Trophoblast cell (in vitro differentiated cells and primary cell): ENCODE data around the gene PATL2.

Experiments used
- DNase-seq, 2 donors: peaks; one replicate each; pipeline ENCODE4 v3.0.0-alpha.2; 2016
- H2AFZ ChIP-seq: 2 replicates; pipeline ENCODE4 v1.6.1; 2013; ENCODE audit warnings: low read length, moderate library complexity, mild to moderate bottlenecking; ENCODE audit not compliant: insufficient read depth, poor library complexity
- H2AK5ac ChIP-seq: 2 replicates; pipeline ENCODE4 v1.6.1; 2013; ENCODE audit warnings: mild to moderate bottlenecking, low read length
- H2BK120ac ChIP-seq: 2 replicates; pipeline ENCODE4 v1.6.1; 2013; ENCODE audit warnings: low read length, mild to moderate bottlenecking, moderate library complexity; ENCODE audit not compliant: insufficient read depth, poor library complexity
- H2BK12ac ChIP-seq: 2 replicates; pipeline ENCODE4 v1.6.1; 2013; ENCODE audit warnings: mild to moderate bottlenecking, low read length, moderate library complexity
- H2BK5ac ChIP-seq: 2 replicates; pipeline ENCODE4 v1.6.1; 2013; ENCODE audit warnings: low read length, low read depth, moderate library complexity, mild to moderate bottlenecking; ENCODE audit not compliant: poor library complexity
- H3K14ac ChIP-seq: 2 replicates; pipeline ENCODE4 v1.6.1; 2013; ENCODE audit warnings: mild to moderate bottlenecking, low read length
- H3K18ac ChIP-seq: 2 replicates; pipeline ENCODE4 v1.6.1; 2013; ENCODE audit warnings: mild to moderate bottlenecking, low read length
- H3K23ac ChIP-seq: 2 replicates; pipeline ENCODE4 v1.6.1; 2013; ENCODE audit warnings: low read length
- H3K27ac ChIP-seq: 2 replicates; pipeline ENCODE4 v1.5.1; 2013; ENCODE audit warnings: low read depth, mild to moderate bottlenecking, inconsistent platforms, low read length, moderate library complexity
- H3K27me3 ChIP-seq: 2 replicates; pipeline ENCODE4 v1.6.1; 2013; ENCODE audit warnings: inconsistent platforms, mild to moderate bottlenecking, low read length, moderate library complexity; ENCODE audit not compliant: insufficient read depth
- H3K36me3 ChIP-seq, 2 experiments: 1 replicate in 1 of 2; 2 replicates in 1 of 2; pipeline ENCODE4 v1.6.1; 2013; ENCODE audit warnings: low read length in 2 of 2, mild to moderate bottlenecking in 2 of 2, moderate library complexity in 1 of 2; ENCODE audit not compliant: insufficient read depth in 2 of 2, control insufficient read depth in 1 of 2
- H3K4ac ChIP-seq: 2 replicates; pipeline ENCODE4 v1.6.1; 2013; ENCODE audit warnings: low read depth, mild to moderate bottlenecking, low read length, moderate library complexity
- H3K4me1 ChIP-seq, 2 experiments: 1 replicate in 1 of 2; 2 replicates in 1 of 2; pipeline ENCODE4 v1.6.1; 2013; ENCODE audit warnings: low read length in 2 of 2, mild to moderate bottlenecking in 2 of 2, moderate library complexity in 1 of 2; ENCODE audit not compliant: insufficient read depth in 2 of 2, control insufficient read depth in 1 of 2
- H3K4me2 ChIP-seq: 2 replicates; pipeline ENCODE4 v1.6.1; 2013; ENCODE audit warnings: inconsistent platforms, mild to moderate bottlenecking, low read length, moderate library complexity
- H3K4me3 ChIP-seq: 2 replicates; pipeline ENCODE4 v1.5.1; 2013; ENCODE audit warnings: mild to moderate bottlenecking, low read depth, low read length, inconsistent platforms
- H3K79me1 ChIP-seq: one replicate; pipeline ENCODE4 v1.6.1; 2013; ENCODE audit warnings: low read length
- H3K79me2 ChIP-seq: 2 replicates; pipeline ENCODE4 v1.6.1; 2013; ENCODE audit warnings: low read length, mild to moderate bottlenecking; ENCODE audit not compliant: control insufficient read depth, insufficient read depth, poor library complexity
- H3K9ac ChIP-seq: 2 replicates; pipeline ENCODE4 v1.6.1; 2013; ENCODE audit warnings: mild to moderate bottlenecking, low read length
- H3K9me3 ChIP-seq: 2 replicates; pipeline ENCODE4 v1.6.1; 2013; ENCODE audit warnings: low read depth, mild to moderate bottlenecking, control low read depth, inconsistent platforms, low read length; ENCODE audit not compliant: insufficient read depth
- H4K12ac ChIP-seq: 2 replicates; pipeline ENCODE4 v1.6.1; 2013; ENCODE audit warnings: low read depth, mild to moderate bottlenecking, low read length, moderate library complexity
- H4K8ac ChIP-seq: 2 replicates; pipeline ENCODE4 v1.6.1; 2013; ENCODE audit warnings: low read depth, mild to moderate bottlenecking, low read length, moderate library complexity
- H4K91ac ChIP-seq: one replicate; pipeline ENCODE4 v1.6.1; 2013; ENCODE audit warnings: low read depth, mild to moderate bottlenecking, low read length, moderate library complexity
- WGBS: extraction: QIAGEN DNeasy Blood & Tissue Kit; methylation state at CpG from one replicate; pipeline ENCODE4 v1.1.7; 2013; ENCODE audit warnings: missing lambda C conversion rate; ENCODE audit not compliant: insufficient read length, insufficient coverage; ENCODE audit errors: extremely low coverage; 5-methylcytosine and 5-hydroxymethylcytosine counted together

PATL2 gene

DNA sequence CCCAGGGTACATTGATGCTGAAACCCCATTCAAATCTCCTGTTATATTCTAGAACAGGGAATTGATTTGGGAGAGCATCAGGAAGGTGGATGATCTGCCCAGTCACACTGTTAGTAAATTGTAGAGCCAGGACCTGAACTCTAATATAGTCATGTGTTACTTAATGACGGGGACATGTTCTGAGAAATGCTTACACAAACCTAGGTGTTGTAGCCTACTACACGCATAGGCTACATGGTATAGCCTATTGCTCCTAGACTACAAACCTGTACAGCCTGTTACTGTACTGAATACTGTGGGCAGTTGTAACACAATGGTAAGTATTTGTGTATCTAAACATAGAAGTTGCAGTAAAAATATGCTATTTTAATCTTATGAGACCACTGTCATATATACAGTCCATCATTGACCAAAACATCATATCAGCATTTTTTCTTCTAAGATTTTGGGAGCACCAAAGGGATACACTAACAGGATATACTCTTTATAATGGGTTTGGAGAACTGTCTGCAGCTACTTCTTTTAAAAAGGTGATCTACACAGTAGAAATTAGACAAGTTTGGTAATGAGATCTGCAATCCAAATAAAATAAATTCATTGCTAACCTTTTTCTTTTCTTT is 6.0 kb upstream of the PATL2 start:
- no peak overlapping the region for H2AK5ac ChIP-seq
- H3K9ac ChIP-seq: no peak overlapping the region

GRCh38 chr15:44715797-44716334 is 4.7 kb upstream of the PATL2 start:
- Histone ChIP-seq H3K36me3 (peaks cover 0 to 11% of the 10 kb centered on the region in 2 experiments), H2AFZ (no peak overlapping the region), H3K14ac (no peak overlapping the region), H3K27ac (no peak overlapping the region), H3K79me1 (peaks cover 6% of the 10 kb centered on the region), H3K79me2 (peaks cover 3% of the 10 kb centered on the region), H3K4me2 (no peak overlapping the region), H3K18ac (no peak overlapping the region), H3K23ac (no peak overlapping the region), H3K27me3 (no peaks in the 10 kb centered on the region), H2AK5ac (no peak overlapping the region), H4K12ac (no peak overlapping the region), H3K9ac (no peak overlapping the region), H3K4me3 (no peak overlapping the region), H2BK5ac (no peak overlapping the region), H3K4me1 (peaks cover 0 to 3% of the 10 kb centered on the region in 2 experiments), H3K4ac (no peak overlapping the region), H2BK12ac (no peak overlapping the region), H3K9me3 (no peaks in the 10 kb centered on the region), H4K91ac (no peak overlapping the region), H2BK120ac (no peak overlapping the region), H4K8ac (no peak overlapping the region)
- no CpG with 5 or more reads among the region's 2 CpGs for WGBS
- no peak for DNase-seq

More for the DNA sequence above, 6.0 kb upstream of the PATL2 start:
- DNase-seq: no peak
- H2BK5ac ChIP-seq: no peak overlapping the region
- no peak overlapping the region for H3K4me2 ChIP-seq
- no CpG with 5 or more reads among the region's 2 CpGs for WGBS
- no peak overlapping the region for H3K27ac ChIP-seq
- no peak overlapping the region for H3K4ac ChIP-seq
- H4K12ac ChIP-seq: no peak overlapping the region
- no peak overlapping the region for H4K91ac ChIP-seq
- no peaks in the 10 kb centered on the region for H3K9me3 ChIP-seq
- no peak overlapping the region for H4K8ac ChIP-seq
- H2BK120ac ChIP-seq: no peak overlapping the region
- peaks cover 0 to 11% of the 10 kb centered on the region in 2 experiments for H3K36me3 ChIP-seq
- H3K23ac ChIP-seq: no peak overlapping the region
- H3K18ac ChIP-seq: no peak overlapping the region
- H2AFZ ChIP-seq: no peak overlapping the region
- H3K14ac ChIP-seq: no peak overlapping the region
- H3K79me1 ChIP-seq: no peaks in the 10 kb centered on the region
- no peak overlapping the region for H2BK12ac ChIP-seq
- H3K27me3 ChIP-seq: no peaks in the 10 kb centered on the region
- H3K4me1 ChIP-seq: peaks cover 0 to 3% of the 10 kb centered on the region in 2 experiments
- H3K4me3 ChIP-seq: no peak overlapping the region
- no peaks in the 10 kb centered on the region for H3K79me2 ChIP-seq

DNA sequence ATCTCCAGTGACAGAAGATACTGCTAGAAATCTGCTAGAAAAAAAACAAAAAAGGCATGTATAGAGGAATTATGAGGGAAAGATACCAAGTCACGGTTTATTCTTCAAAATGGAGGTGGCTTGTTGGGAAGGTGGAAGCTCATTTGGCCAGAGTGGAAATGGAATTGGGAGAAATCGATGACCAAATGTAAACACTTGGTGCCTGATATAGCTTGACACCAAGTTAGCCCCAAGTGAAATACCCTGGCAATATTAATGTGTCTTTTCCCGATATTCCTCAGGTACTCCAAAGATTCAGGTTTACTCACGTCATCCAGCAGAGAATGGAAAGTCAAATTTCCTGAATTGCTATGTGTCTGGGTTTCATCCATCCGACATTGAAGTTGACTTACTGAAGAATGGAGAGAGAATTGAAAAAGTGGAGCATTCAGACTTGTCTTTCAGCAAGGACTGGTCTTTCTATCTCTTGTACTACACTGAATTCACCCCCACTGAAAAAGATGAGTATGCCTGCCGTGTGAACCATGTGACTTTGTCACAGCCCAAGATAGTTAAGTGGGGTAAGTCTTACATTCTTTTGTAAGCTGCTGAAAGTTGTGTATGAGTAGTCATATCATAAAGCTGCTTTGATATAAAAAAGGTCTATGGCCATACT is 4.1 kb upstream of the PATL2 start:
- Histone ChIP-seq H3K79me1 (peaks cover 6% of the 10 kb centered on the region), H3K36me3 (peaks cover 0 to 11% of the 10 kb centered on the region in 2 experiments), H3K9ac (no peak overlapping the region), H2AK5ac (no peak overlapping the region), H2BK5ac (no peak overlapping the region), H3K79me2 (peaks cover 3% of the 10 kb centered on the region), H3K14ac (no peak overlapping the region), H2AFZ (no peak overlapping the region), H3K27me3 (no peaks in the 10 kb centered on the region), H3K4me1 (peaks cover 0 to 3% of the 10 kb centered on the region in 2 experiments), H4K8ac (no peak overlapping the region), H3K9me3 (no peaks in the 10 kb centered on the region), H3K4me2 (no peak overlapping the region), H3K4me3 (no peak overlapping the region), H4K12ac (no peak overlapping the region), H3K27ac (no peak overlapping the region), H2BK12ac (no peak overlapping the region), H3K18ac (no peak overlapping the region), H2BK120ac (no peak overlapping the region), H3K23ac (no peak overlapping the region), H3K4ac (no peak overlapping the region), H4K91ac (no peak overlapping the region)
- DNase-seq: no peak
- no CpG with 5 or more reads among the region's 6 CpGs for WGBS

GRCh38 chr15:44713006-44713966 is 2.2 kb upstream of the PATL2 start:
- no peak overlapping the region for H3K18ac ChIP-seq
- peaks cover 0 to 11% of the 10 kb centered on the region in 2 experiments for H3K36me3 ChIP-seq
- no peak overlapping the region for H2AK5ac ChIP-seq
- H4K12ac ChIP-seq: no peak overlapping the region
- peaks cover 6% of the 10 kb centered on the region for H3K79me1 ChIP-seq
- no peak overlapping the region for H2BK120ac ChIP-seq
- H3K4ac ChIP-seq: no peak overlapping the region
- H4K8ac ChIP-seq: no peak overlapping the region
- H3K14ac ChIP-seq: no peak overlapping the region
- no peak overlapping the region for H4K91ac ChIP-seq
- H3K4me1 ChIP-seq: peaks cover 0 to 3% of the 10 kb centered on the region in 2 experiments
- H2AFZ ChIP-seq: no peak overlapping the region
- no peak overlapping the region for H2BK5ac ChIP-seq
- H3K79me2 ChIP-seq: peaks cover 3% of the 10 kb centered on the region
- H3K9ac ChIP-seq: no peak overlapping the region
- no peak overlapping the region for H2BK12ac ChIP-seq
- H3K27me3 ChIP-seq: no peaks in the 10 kb centered on the region
- WGBS: no CpG with 5 or more reads among the region's 5 CpGs
- DNase-seq: peak in 1 of 2 donors; percentile 35
- H3K4me3 ChIP-seq: no peak overlapping the region
- no peaks in the 10 kb centered on the region for H3K9me3 ChIP-seq
- no peak overlapping the region for H3K23ac ChIP-seq
- H3K27ac ChIP-seq: no peak overlapping the region
- H3K4me2 ChIP-seq: no peak overlapping the region
